Right forelimb (tissue), 1 donor: ENCODE measurements around the gene CREBBP.

Source experiments
- DNase-seq: peaks from one replicate; pipeline ENCODE4 v3.0.0-alpha.2; 2018

CREBBP gene

GRCh38 chr16:3792472-3793012 lies 88.0 kb downstream of the CREBBP start:
- no peak for DNase-seq

- no peak for DNase-seq
Measured at GRCh38 chr16:3791701-3792100, 88.8 kb downstream of the CREBBP start.

- DNase-seq: no peak
Measured at GRCh38 chr16:3789375-3790099, 91.0 kb downstream of the CREBBP start.

DNA sequence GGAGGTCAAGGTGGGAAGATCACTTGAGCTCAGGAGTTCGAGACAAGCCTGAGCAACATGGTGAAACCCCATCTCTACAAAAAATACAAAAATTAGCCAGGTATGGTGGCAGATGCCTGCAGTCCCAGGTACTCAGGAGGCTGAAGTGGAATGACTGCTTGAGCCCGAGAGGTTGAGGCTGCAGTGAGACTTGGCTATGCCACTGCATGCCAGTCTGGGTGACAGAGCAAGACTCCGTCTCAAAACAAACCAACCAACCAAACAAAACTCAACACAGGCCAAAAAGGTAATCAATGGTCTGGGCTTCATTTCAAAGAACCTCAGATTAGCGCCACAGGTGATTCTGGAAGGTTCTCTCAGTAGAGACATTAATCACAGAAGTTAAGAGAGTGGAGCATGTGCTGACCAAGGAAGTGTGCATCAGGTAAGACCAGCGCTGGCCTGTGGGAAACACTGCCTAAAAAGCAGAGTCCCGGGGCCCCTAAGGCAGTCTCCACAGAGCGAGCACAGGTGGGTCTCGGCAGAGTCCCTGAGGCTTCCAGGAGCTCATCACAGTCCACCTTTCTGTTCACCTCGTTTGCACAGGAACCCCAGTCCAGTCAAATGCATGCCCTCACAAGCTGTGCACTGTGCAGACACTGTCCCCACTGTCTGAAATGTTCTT lies 91.7 kb downstream of the CREBBP start:
- no peak for DNase-seq

GRCh38 chr16:3787924-3788661 lies 92.4 kb downstream of the CREBBP start:
- no peak for DNase-seq

DNA sequence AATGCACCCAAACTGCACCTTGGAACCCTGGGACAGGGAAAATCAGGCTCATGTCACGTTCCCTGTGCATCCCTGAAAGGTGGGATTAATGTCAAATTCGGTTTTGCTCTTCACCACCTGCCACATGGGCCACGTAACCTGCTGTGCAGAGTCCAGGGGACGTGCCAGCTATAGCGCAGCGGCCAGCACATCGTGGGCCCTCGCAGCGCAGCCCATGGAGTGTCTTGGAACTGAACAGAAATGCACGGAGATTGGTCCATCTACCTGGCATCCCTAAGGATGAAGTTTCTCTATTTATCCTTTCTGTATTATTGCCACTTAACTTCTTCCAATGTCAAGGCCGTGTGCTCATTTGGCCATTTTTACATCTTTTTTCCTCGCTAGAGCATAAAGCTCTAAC lies 95.1 kb downstream of the CREBBP start:
- no peak for DNase-seq

DNA sequence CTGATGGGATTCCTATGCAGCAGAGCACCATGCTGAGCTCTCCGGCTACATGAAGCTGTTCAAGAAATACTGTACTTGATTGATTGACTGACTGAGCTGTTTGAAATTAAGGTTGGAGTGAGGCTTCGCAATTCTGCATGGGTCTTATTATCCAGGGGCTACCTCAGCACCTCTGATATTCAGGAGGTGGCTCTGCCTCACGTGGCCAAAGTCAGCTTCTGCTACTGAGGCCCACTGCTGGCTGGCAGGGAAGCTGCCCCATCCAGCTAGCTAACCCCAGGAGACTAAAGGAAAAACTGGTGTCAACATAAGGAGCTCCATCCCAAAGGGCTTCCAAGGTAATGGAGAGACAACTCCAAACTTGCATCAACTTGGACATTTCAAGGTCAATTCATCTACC lies 97.0 kb downstream of the CREBBP start:
- DNase-seq: no peak

DNA sequence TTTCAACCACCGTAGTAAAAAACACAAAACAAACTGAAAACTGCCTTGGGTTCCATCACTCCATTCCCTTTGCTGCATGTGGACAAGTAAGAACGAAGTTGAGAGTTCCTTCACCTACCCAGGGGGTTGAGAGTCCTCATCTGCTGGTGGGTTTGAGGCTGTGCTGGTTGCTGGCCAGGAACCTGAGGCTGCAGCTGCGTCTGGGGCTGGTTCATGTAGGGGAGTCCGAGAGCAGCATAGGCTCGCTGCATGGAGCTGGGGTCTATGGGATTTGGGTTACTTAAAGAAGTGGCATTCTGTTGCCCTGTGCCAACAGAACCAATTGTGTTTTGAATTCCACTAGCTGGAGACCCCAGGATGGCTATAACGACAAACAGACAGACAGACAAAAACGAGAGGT lies 97.9 kb downstream of the CREBBP start:
- DNase-seq: no peak

GRCh38 chr16:3781421-3781820 lies 99.1 kb downstream of the CREBBP start:
- DNase-seq: no peak

- no peak for DNase-seq
Measured at GRCh38 chr16:3780570-3780969, 99.9 kb downstream of the CREBBP start.

DNA sequence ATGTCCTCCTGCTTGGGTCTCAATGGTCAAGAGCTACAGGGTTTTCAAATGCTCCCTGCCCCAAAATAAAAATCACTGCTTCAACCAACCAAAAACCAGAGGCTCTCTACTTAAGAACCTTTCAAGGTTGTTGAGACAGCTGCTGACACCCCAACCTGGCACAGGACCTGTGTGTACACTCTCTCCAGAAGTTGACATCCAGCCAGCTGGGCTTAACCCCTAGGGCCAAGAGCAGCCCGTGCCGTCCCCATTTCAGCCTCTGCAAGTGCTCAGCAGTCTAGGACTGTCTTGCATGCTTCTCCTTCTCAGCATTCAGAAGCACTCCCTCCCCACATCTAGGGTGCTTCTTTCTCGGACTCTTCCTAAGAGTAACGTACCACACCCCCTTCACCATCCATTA lies 104.2 kb downstream of the CREBBP start:
- DNase-seq: no peak

DNA sequence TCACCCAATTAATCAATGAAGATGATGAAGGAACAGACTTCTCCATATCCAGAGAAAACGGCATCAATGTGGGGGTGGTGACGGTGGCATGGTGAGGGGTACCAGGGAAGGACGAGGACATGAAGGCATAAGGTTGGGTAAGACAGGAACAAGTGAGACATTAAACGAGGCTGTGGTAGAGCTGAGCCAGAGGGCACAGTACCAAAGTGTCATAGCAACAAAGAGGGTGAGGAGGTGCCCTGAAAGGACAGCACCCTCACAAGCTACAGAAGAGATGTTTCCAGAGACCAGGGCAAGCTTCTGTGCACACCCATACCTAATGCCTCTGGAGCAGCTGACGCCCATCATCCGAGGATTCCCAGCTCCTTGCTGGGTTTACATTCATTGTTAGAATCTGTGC lies 105.7 kb downstream of the CREBBP start:
- no peak for DNase-seq

- no peak for DNase-seq
Measured at GRCh38 chr16:3774156-3774767, 106.3 kb downstream of the CREBBP start.

DNA sequence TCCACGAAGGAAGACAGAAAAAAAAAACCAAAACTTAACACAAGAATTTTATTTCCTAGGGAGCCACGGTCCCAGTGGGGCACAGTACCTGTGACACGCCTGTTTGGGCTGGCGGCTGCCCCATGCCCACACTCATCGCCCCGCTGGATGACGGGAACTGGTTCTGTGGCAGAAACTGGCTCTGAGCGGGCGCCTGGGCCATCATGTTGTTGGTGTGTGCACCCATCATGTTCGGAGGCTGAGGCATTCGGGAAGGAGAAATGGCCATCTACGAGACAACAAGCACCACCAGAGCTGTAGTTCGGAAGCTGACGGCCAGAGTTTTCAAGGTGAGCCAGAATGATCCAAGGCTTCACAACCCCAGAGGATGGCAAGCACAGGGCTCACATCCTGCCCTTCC lies 106.8 kb downstream of the CREBBP start:
- no peak for DNase-seq

DNA sequence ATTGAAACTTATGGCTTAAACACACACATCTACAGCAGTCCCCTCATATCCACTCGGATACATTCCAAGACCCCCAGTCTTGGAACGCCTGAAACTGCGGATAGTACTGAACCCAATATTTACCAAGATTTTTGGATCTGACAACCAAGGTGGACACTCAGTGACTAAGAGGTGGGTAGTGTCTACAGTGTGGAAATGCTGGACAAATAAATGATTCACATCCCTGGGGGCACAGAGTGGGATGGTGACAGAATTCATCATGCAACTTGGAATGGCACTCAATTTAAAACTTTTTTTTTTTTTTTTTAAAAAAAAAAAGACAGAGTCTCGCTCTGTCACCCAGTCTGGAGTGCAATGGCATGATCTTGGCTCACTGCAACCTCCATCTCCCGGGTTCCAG lies 109.0 kb downstream of the CREBBP start:
- DNase-seq: no peak

GRCh38 chr16:3770530-3770929 lies 110.0 kb downstream of the CREBBP start:
- DNase-seq: no peak

DNA sequence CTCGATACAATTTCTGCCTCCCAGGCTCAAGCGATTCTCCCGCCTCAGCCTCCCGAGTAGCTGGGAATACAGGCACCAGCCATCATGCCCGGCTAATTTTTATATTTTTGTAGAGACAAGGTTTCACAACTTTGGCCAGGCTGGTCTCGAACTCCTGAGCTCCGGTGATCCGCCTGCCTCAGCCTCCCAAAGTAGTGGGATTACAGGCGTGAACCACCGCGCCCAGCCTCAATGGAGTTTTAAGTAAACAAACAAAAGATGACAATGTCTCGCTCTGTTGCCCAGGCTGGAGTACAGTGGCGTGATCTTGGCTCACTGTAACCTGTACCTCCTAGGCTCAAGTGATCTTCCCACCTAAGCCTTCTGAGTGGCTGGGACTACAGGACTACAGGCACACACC lies 110.6 kb downstream of the CREBBP start:
- DNase-seq: no peak

- DNase-seq: no peak
Measured at GRCh38 chr16:3769013-3769412, 111.5 kb downstream of the CREBBP start.

DNA sequence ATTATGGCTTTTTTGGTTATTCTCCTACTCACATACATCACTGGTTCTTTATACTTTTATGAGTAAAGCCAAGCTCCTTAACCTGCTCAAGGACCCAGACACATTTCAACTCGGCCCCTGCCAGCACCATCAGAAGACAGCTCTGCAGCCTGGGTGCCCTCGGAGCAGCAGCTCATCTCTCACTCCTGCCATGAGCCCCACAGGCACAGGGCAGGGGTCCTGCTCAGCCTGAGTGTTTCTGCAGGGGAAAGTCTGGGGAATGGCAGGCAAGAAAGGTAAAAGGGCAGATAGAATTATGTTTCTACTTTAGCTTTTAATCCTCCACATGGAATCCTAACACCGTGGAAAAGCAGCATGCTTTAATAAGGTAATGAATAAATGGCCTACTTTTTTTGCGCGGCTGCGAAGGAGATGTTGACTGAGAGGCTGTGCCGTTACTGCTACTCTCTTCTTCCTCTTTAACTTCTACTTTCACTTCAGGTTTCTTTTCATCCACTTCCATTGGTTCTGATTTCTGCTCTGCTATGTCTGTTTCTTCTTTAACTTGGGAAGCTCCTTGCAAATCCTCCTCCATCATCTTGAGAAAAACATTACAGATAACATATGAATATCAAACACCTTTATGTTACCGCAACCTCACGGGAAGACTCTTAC lies 113.1 kb downstream of the CREBBP start:
- DNase-seq: no peak

DNA sequence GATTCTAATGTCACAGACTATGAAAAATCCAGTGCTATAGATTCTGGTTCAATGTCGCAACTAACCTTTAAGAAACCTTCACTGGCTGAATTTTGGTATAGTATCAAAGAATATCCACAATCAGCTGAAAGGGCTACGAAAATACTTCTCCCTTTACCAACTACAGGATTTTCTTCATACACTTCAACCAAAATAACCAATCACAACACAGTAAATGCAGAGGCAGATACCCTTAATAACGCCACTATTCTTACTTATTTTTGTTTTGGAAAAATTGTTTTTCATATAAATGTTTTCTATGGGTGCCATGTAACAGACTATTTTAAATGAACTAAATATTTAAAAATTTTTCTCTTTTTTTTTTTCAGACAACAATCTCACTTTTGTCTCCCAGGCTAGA lies 114.3 kb downstream of the CREBBP start:
- DNase-seq: no peak

GRCh38 chr16:3764409-3764808 lies 116.1 kb downstream of the CREBBP start:
- no peak for DNase-seq

- DNase-seq: no peak
Measured at GRCh38 chr16:3762107-3762750, 118.3 kb downstream of the CREBBP start.
